NCI-H226 (cell line): Measurements from ENCODE around the gene OBP2A.
"Not testable (repeated sequence)": the region's sequence is repeated elsewhere in the genome, so short reads cannot be mapped to it uniquely, and the experiment has no call there.

Source experiments
- DNase-seq: peaks from one replicate; pipeline ENCODE4 v3.0.0-alpha.2; 2015

Gene OBP2A

DNA sequence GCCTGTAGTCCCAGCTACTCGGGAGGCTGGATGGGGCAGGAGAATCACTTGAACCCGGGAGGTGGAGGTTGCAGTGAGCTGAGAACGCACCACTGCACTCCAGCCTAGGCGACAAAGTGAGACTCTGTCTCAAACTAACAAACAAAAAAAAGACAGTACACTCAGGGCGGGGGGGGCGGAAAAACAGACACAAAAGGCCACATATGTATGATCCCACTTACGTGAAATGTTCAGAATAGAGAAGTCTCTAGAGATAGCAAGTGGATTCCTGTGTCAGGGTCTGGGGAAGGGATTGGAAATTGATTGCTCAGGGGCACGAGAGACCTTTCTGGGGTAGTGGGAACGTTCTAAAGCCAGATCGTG, 33.7 kb upstream of the OBP2A start:
- DNase-seq = no peak

DNA sequence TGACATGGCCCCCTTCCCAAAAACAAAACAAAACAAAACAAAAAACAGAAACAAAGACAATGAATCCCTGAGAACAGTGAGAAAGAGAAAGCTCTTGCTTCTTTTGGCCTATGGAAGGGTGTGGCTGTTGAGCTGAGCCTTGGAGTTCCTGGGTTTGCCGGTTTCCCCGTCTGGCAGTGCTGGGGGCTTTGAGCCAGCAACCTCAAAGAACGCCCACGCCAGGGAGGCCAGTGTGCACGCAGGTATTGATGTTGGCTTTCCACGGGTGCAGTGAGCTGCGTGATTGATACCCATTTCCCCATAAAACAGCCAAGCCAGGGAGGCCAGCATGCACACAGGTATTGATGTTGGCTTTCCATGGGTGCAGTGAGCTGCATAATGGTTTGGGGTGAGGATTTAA, 33.0 kb upstream of the OBP2A start:
- DNase-seq = no peak

GRCh38 chr9:135513351-135513846, 32.5 kb upstream of the OBP2A start:
- DNase-seq = no peak

DNA sequence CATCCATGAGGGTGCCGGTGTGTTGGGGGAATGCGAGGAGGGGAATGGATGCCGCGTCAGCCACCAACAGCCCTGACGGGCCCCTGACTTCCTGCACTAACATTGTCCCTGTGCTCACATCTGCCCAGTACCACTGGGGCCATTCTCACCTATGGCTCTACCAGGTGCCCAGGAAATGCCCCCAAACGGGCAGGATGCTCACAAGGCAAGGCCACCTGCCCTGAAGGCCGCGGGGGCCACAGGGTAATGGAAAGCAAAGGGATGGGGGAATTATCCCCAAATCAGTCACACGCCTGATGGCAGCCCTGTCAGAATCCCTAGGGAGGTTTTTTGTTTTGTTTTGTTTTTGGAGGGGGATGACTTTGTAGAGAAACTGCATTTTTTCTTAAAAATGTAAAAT, 32.0 kb upstream of the OBP2A start:
- not testable (repeated sequence) for DNase-seq

- no peak for DNase-seq
Measured at GRCh38 chr9:135514342-135515082, 31.4 kb upstream of the OBP2A start.

DNA sequence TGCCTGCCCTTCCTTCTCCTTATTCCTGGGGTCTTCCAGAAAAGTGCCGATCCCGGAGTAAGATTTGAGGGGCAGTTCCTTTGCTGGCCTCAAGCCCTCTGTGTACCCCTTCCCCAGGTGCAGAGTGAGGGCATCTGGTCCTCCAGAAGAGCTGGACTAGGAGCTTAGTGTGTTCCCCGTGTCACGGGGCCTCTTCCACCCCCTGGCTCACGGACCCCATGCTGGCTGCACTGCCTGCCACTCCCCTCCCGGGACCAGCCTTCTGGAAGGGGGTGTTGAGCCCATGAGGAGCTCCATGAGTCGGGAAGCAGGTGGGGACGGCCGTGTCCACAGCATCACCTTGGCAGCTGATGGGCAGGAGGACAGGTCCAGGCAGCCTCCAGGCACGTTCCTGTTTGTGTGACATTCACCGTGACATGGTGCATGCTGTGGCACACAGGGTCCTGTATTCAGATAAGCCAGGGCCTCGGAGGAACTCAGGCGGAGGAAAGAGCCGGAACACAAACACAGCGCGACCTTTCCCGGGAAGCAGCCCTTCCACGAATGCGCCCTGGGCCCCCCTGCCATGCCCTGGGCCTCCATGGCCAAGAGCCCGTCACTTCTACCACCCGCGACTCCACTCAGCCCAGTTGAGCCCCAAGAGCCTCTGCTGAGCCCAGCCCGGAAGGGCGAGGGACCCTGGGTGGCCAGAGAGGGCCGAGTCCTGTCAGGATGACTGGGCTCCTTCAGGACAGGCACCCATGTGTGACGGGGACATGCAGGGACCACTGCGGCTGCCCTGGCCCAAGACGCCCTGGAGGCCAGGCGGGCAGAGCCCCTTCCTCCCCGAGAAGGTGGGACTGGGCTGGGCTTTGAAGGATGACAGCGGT, 30.6 kb upstream of the OBP2A start:
- DNase-seq = no peak

- no peak for DNase-seq
Measured at GRCh38 chr9:135516132-135516860, 29.6 kb upstream of the OBP2A start.

DNA sequence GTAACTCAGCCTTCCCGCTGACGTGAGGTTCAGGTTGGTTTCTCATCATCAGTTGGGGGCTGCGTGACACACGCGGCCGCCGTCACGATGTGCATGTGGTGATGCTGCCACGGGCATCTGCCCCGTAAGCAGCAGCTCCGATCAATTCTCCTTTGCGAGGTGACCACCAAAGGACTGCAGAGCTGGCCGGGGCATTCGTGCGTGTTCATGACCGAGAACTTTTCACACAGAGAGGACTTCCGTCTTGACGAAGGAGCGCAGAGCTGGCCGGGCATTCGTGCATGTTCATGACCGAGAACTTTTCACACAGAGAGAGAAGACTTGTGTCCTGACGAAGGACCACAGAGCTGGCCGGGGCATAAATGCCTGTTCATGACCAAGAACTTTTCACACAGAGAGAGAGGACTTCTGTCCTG, 28.5 kb upstream of the OBP2A start:
- DNase-seq = no peak

- no peak for DNase-seq
Measured at GRCh38 chr9:135519179-135519971, 26.6 kb upstream of the OBP2A start.

DNA sequence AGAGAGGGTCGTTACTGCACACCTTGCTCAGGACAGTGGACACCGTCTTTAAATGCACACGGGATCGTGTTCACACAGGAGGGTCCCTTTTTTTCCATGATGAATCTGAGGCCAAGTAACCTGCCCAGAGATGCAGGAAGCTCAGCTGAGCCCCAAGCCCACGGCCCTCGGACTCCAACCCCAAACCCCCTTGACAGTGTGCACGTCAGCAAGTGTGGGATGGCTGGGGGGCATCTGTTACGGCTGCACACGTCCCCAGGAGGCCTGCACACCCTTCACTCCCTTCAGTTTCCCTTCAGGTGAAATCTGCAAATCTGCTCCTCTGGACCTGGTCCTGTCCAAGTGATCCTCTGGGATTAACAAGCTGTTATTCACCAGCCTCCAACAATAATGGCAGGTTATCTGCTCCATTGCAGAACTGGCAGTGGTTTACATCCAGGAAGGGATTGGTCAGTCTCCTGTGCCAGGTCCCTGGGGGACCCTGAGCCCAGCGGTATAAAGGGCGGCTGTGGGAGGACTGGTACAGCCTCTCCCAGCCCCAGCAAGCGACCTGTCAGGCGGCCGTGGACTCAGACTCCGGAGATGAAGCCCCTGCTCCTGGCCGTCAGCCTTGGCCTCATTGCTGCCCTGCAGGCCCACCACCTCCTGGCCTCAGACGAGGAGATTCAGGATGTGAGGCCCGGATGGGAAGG, 24.9 kb upstream of the OBP2A start, which contains the start of gene LCN1:
Gene LCN1, plus strand, starts transcription at position 525 of the 692 bp plus-strand sequence. Its CDS starts 58 bp downstream, at position 583.
- DNase-seq = no peak

GRCh38 chr9:135521608-135522095, 24.3 kb upstream of the OBP2A start:
- no peak for DNase-seq

GRCh38 chr9:135522137-135522877, 23.6 kb upstream of the OBP2A start:
- no peak for DNase-seq

GRCh38 chr9:135522931-135523330, 23.0 kb upstream of the OBP2A start:
- DNase-seq = no peak

DNA sequence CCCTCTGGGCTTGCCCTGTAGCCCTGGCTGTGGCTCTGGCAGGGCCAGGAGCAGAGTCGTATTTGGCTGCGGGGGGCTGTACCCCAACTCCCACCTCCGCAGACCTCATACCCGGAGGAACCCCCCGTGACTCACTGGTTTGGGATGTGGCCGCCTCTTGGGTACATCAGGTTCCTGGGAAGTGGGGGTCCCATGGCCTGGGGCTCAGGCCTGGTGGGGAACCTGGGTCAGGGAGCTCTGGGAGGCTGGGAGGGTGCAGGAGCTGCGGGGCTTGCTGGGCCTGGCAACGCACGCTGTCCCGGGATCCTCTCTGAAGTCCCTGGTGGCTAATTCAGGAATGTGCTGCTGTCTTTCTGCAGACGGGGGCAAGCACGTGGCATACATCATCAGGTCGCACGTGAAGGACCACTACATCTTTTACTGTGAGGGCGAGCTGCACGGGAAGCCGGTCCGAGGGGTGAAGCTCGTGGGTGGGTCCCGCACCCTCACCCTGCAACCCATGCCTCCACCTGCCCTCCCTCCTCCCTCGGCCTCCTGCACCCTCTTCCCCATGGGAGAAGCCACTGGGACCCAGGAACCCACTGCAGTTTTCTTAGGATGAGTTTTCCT, 22.3 kb upstream of the OBP2A start:
- no peak for DNase-seq

- DNase-seq = no peak
Measured at GRCh38 chr9:135524130-135524861, 21.6 kb upstream of the OBP2A start.

DNA sequence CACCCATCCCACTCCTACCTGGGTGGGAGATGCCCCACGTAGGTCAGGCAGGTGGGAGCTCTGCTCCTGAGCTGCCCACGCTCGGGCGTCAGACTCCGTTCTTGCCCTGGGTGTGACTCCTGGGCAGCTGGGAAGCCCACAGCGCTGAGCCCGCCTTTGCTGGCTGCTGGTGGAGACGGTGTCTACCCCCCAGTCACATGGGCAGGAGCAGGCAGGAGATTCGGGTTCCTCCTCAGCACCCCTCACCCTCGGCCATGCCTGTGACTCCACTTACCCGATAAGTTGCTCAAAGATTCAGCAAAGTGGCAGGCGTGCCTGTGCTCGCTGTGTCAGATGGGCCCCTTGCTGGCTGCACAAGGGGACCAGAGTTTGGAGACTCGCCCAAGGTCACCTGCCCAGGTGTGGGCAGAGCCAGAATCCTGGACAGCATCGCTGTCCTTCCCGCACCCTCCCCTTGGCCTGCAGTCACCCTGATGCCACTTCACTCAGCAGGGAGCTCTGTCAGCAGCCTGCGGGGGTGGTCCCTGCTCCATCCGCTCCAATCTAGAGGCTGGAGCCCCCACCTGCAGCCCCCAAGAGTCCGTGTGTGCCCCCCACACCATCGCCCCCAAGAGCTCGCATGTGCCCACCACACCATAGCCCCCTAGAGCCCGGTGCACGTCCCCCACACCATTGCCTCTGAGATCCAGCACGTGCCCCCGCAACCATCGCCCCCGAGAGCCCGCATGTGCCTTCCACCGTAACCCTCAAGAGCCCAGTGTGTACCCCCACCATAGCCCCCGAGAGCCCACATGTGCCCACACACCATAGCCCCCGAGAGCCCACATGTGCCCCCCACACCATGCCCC, 20.5 kb upstream of the OBP2A start:
- DNase-seq = no peak

GRCh38 chr9:135526089-135526729, 19.7 kb upstream of the OBP2A start:
- DNase-seq = no peak
